Liver (tissue), 9 donors: ENCODE measurements around the gene CHST3. TPM values are rescaled to one million over a fixed set of nuclear protein-coding genes. Genes with fewer than 3 reads are reported as not detected.

Experiments used
- DNase-seq: peaks from one replicate; pipeline ENCODE4 v3.0.0-alpha.2; 2017; ENCODE audit warnings: low spot score
- H3K27ac ChIP-seq, 2 donors: one replicate each; pipeline ENCODE4 v1.7.0; 2013; ENCODE audit warnings: inconsistent platforms in 2 of 2, low read length in 2 of 2, control low read depth in 1 of 2, low read depth in 1 of 2, mild to moderate bottlenecking in 1 of 2
- H3K27me3 ChIP-seq, 4 donors: one replicate each; pipeline versions ENCODE4 v1.6.1 to v1.7.0; 2013; ENCODE audit warnings: low read length in 3 of 4, inconsistent platforms in 1 of 4, mild to moderate bottlenecking in 1 of 4, moderate library complexity in 1 of 4; ENCODE audit not compliant: control insufficient read depth in 4 of 4, insufficient read depth in 4 of 4
- H3K36me3 ChIP-seq, 4 donors: one replicate each; pipeline versions ENCODE4 v1.6.1 to v1.7.0; 2013; ENCODE audit warnings: low read length in 3 of 4, mild to moderate bottlenecking in 3 of 4, low read depth in 1 of 4, moderate library complexity in 1 of 4; ENCODE audit not compliant: control insufficient read depth in 4 of 4, insufficient read depth in 3 of 4
- H3K4me1 ChIP-seq, 4 donors: one replicate each; pipeline versions ENCODE4 v1.6.1 to v1.7.0; 2013; ENCODE audit warnings: low read length in 3 of 4, mild to moderate bottlenecking in 3 of 4, moderate library complexity in 1 of 4; ENCODE audit not compliant: control insufficient read depth in 4 of 4, insufficient read depth in 4 of 4
- H3K4me3 ChIP-seq, 3 donors: one replicate each; pipeline versions ENCODE4 v1.6.1 to v1.7.0; 2013; ENCODE audit warnings: low read length in 3 of 3, control low read depth in 1 of 3, low read depth in 1 of 3, mild to moderate bottlenecking in 1 of 3
- H3K9ac ChIP-seq, 2 donors: one replicate each; pipeline ENCODE4 v1.7.0; 2013; ENCODE audit warnings: low read length in 2 of 2, mild to moderate bottlenecking in 2 of 2, moderate library complexity in 2 of 2, control low read depth in 1 of 2, low read depth in 1 of 2
- H3K9me3 ChIP-seq, 4 donors: one replicate each; pipeline versions ENCODE4 v1.6.1 to v1.7.0; 2013; ENCODE audit warnings: low read length in 3 of 4; ENCODE audit not compliant: control insufficient read depth in 4 of 4
- FOXA1 ChIP-seq: IDR thresholded peaks from 2 replicates; pipeline ENCODE4 v1.6.1; 2016; ENCODE audit warnings: antibody characterized with exemption
- FOXA2 ChIP-seq: IDR thresholded peaks from 2 replicates; pipeline ENCODE4 v1.6.1; 2016; ENCODE audit warnings: antibody characterized with exemption
- GABPA ChIP-seq, 2 donors: IDR thresholded peaks in 1 of 2; conservative IDR thresholded peaks in 1 of 2; 2 replicates each; pipeline ENCODE4 v1.6.1; 2016; ENCODE audit warnings: antibody characterized with exemption in 2 of 2, mild to moderate bottlenecking in 1 of 2, moderate library complexity in 1 of 2
- HNF4A ChIP-seq, 2 donors: conservative IDR thresholded peaks; 2 replicates each; pipeline ENCODE4 v1.6.1; 2016; ENCODE audit warnings: antibody characterized with exemption in 2 of 2, mild to moderate bottlenecking in 2 of 2
- HNF4G ChIP-seq: IDR thresholded peaks from 2 replicates; pipeline ENCODE4 v1.6.1; 2016; ENCODE audit warnings: antibody characterized with exemption
- JUND ChIP-seq, 2 donors: IDR thresholded peaks; 2 replicates each; pipeline ENCODE4 v1.6.1; 2016; ENCODE audit warnings: antibody characterized with exemption in 2 of 2
- NR2F2 ChIP-seq: IDR thresholded peaks from 2 replicates; pipeline ENCODE4 v1.6.1; 2016; ENCODE audit warnings: antibody characterized with exemption
- RAD21 ChIP-seq, 2 donors: IDR thresholded peaks; 2 replicates each; pipeline ENCODE4 v1.6.1; 2016; ENCODE audit warnings: antibody characterized with exemption in 2 of 2, mild to moderate bottlenecking in 2 of 2
- REST ChIP-seq: IDR thresholded peaks from 2 replicates; pipeline ENCODE4 v1.6.1; 2016; ENCODE audit warnings: antibody characterized with exemption, mild to moderate bottlenecking
- RXRA ChIP-seq, 2 donors: IDR thresholded peaks; 2 replicates each; pipeline ENCODE4 v1.6.1; 2017 to 2018; ENCODE audit warnings: antibody characterized with exemption in 2 of 2, mild to moderate bottlenecking in 1 of 2
- SP1 ChIP-seq: IDR thresholded peaks from 2 replicates; pipeline ENCODE4 v1.6.1; 2018; ENCODE audit warnings: antibody characterized with exemption, mild to moderate bottlenecking
- TAF1 ChIP-seq: conservative IDR thresholded peaks from 2 replicates; pipeline ENCODE4 v1.6.1; 2016; ENCODE audit warnings: antibody characterized with exemption, mild to moderate bottlenecking
- YY1 ChIP-seq: IDR thresholded peaks from 2 replicates; pipeline ENCODE4 v1.6.1; 2016; ENCODE audit warnings: antibody characterized with exemption, mild to moderate bottlenecking
- ZBTB33 ChIP-seq: IDR thresholded peaks from 2 replicates; pipeline ENCODE4 v1.6.1; 2016; ENCODE audit warnings: antibody characterized with exemption
- WGBS: extraction: QIAGEN DNeasy Blood & Tissue Kit; methylation state at CpG from one replicate; pipeline ENCODE4 v1.1.7; 2013; 5-methylcytosine and 5-hydroxymethylcytosine counted together
- polyA plus RNA-seq, 2 donors: library from polyadenylated mRNA; stranded (reverse) in 1 of 2; unstranded in 1 of 2; fragments of 200-250 nt in 1 of 2; fragments of >200 nt in 1 of 2; fragmentation: Nextera tagmentation in 1 of 2; extraction: Ambion mirVana in 1 of 2; gene quantifications; one replicate each; pipeline versions ENCODE4 v1.2.1 to v1.2.3, GENCODE V29; 2013 to 2015
- total RNA-seq, 2 donors: library from RNA; depleted of rRNA; stranded (reverse); fragments of >200 nt; gene quantifications; one replicate each; pipeline ENCODE4 v1.2.3, GENCODE V29; 2014
- TF ChIP-seq, protein P1 (sequence below): IDR thresholded peaks from 2 replicates; pipeline ENCODE4 v1.6.1; 2016; ENCODE audit warnings: antibody characterized with exemption
- TF ChIP-seq, protein P2 (sequence below): fragments of 150-350 bp; IDR thresholded peaks from 2 replicates; pipeline ENCODE4 v1.5.1; 2017; ENCODE audit warnings: improper control_type of control experiment, low read depth, low read length; ENCODE audit not compliant: missing input control
- TF ChIP-seq, protein P3 (sequence below): IDR thresholded peaks from 2 replicates; pipeline ENCODE4 v1.6.1; 2016; ENCODE audit warnings: antibody characterized with exemption
- donor health status: healthy.
- donor health status: healthy.
- donor health status: healthy.
- donor health status: healthy.
- donor health status: healthy.

The CHST3 gene
- total and polyA plus RNA-seq, 4 donors: 0.29 to 4.3 (median 1.5) TPM

DNA sequence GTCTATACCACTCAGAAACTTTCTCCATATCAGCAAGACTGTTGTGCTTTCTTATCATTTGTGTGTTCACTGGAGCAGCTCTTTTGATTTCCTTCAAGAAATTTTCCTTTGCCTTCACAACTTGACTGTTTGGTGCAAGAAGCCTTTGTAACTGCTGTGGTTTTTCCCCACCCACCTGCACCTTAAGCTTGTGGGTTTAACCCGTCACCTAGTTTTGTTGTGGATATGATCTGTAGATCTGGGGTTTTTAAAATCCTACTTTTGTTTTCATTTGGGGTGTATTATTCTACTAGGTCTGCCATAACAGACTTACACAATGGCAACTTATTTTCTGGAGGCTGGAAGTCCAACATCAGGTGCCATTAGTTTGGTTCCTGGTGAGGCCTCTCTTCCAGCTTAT lies 30.5 kb upstream of the CHST3 start:
- 90% methylated on average over 1 of the region's 1 CpG for WGBS
- no peak for DNase-seq
- no peak overlapping the region for H3K9ac ChIP-seq
- no peak overlapping the region for H3K4me3 ChIP-seq
- TF ChIP-seq ZBTB33 (no peak), YY1 (no peak), JUND (IDR thresholded peaks at IDR 0.05) (no peak), FOXA2 (no peak), HNF4G (no peak), GABPA (IDR thresholded peaks at IDR 0.05 in 1 of 2, conservative IDR thresholded peaks at IDR 0.05 in 1 of 2) (no peak)
- no peaks in the 10 kb centered on the region for H3K4me1 ChIP-seq
- no peaks in the 10 kb centered on the region for H3K27me3 ChIP-seq
- peaks cover 0 to 2% (median 0%) of the 10 kb centered on the region in 4 donors for H3K9me3 ChIP-seq
- H3K27ac ChIP-seq: no peak overlapping the region
- H3K36me3 ChIP-seq: no peaks in the 10 kb centered on the region

DNA sequence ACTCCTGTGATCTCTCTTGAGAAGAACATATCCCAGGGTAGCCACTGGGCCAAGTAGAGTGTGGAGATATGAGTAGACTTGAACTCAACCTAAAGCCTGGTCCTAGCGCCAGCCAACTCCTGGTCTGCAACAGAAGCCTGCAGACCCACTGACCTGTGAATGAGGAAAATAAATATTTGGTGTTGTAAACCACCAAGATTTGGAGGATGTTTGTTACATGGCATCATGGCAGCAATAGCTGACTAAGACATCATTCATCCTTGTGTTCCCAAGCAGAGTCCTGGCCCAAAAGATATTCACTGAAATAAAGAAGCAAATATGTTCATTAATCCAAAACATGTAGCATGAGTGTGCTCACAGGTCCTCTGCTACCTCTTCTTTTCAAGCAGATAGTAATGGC lies 26.0 kb upstream of the CHST3 start:
- no peak for DNase-seq
- H3K4me3 ChIP-seq: no peak overlapping the region
- no peak overlapping the region for H3K27ac ChIP-seq
- no peaks in the 10 kb centered on the region for H3K27me3 ChIP-seq
- TF ChIP-seq JUND (IDR thresholded peaks at IDR 0.05) (no peak), YY1 (no peak), ZBTB33 (no peak), SP1 (no peak), FOXA1 (no peak), GABPA (IDR thresholded peaks at IDR 0.05 in 1 of 2, conservative IDR thresholded peaks at IDR 0.05 in 1 of 2) (no peak), RXRA (IDR thresholded peaks at IDR 0.05) (no peak), HNF4G (no peak), TAF1 (no peak), FOXA2 (no peak), NR2F2 (no peak), REST (no peak), RAD21 (IDR thresholded peaks at IDR 0.05) (no peak), HNF4A (conservative IDR thresholded peaks at IDR 0.05) (no peak)
- TF ChIP-seq, protein P1, sequence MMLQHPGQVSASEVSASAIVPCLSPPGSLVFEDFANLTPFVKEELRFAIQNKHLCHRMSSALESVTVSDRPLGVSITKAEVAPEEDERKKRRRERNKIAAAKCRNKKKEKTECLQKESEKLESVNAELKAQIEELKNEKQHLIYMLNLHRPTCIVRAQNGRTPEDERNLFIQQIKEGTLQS: no peak
- TF ChIP-seq, protein P2, sequence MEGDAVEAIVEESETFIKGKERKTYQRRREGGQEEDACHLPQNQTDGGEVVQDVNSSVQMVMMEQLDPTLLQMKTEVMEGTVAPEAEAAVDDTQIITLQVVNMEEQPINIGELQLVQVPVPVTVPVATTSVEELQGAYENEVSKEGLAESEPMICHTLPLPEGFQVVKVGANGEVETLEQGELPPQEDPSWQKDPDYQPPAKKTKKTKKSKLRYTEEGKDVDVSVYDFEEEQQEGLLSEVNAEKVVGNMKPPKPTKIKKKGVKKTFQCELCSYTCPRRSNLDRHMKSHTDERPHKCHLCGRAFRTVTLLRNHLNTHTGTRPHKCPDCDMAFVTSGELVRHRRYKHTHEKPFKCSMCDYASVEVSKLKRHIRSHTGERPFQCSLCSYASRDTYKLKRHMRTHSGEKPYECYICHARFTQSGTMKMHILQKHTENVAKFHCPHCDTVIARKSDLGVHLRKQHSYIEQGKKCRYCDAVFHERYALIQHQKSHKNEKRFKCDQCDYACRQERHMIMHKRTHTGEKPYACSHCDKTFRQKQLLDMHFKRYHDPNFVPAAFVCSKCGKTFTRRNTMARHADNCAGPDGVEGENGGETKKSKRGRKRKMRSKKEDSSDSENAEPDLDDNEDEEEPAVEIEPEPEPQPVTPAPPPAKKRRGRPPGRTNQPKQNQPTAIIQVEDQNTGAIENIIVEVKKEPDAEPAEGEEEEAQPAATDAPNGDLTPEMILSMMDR: no peak
- TF ChIP-seq, protein P3, sequence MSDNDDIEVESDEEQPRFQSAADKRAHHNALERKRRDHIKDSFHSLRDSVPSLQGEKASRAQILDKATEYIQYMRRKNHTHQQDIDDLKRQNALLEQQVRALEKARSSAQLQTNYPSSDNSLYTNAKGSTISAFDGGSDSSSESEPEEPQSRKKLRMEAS: no peak
- H3K9me3 ChIP-seq: no peaks in the 10 kb centered on the region
- WGBS: 95% methylated on average over 1 of the region's 1 CpG
- no peaks in the 10 kb centered on the region for H3K36me3 ChIP-seq
- peaks cover 0 to 7% (median 0%) of the 10 kb centered on the region in 4 donors for H3K4me1 ChIP-seq
- no peak overlapping the region for H3K9ac ChIP-seq
